CD4-positive, CD25-positive, alpha-beta regulatory T cell (primary cell): ENCODE measurements around the gene SPINT1. TPM values are rescaled to one million over a fixed set of nuclear protein-coding genes. Genes with fewer than 3 reads are reported as not detected.
"Not testable (repeated sequence)": the region's sequence is repeated elsewhere in the genome, so short reads cannot be mapped to it uniquely, and the experiment has no call there.

Source experiments
- ATAC-seq, 2 donors: fragments of 150-1000 bp; cut with Tn5 transposase; one replicate each; pipeline ENCODE4 v1.10.0; 2021; ENCODE audit warnings: low read depth in 2 of 2, moderate number of reproducible peaks in 2 of 2, moderate library complexity in 1 of 2
- DNase-seq, 3 donors: peaks; one replicate each; pipeline versions ENCODE4 v3.0.0 to v3.0.0-alpha.2; 2012 to 2022; ENCODE audit warnings: mixed read lengths in 1 of 3
- H3K27ac ChIP-seq: one replicate; pipeline ENCODE4 v1.7.0; 2013; ENCODE audit warnings: mild to moderate bottlenecking, low read length; ENCODE audit not compliant: insufficient read depth, poor library complexity, severe bottlenecking
- H3K27me3 ChIP-seq: one replicate; pipeline ENCODE4 v1.7.0; 2013; ENCODE audit warnings: low read length; ENCODE audit not compliant: control insufficient read depth, insufficient read depth
- H3K36me3 ChIP-seq: one replicate; pipeline ENCODE4 v1.7.0; 2013; ENCODE audit warnings: mild to moderate bottlenecking, low read length, moderate library complexity; ENCODE audit not compliant: control insufficient read depth, insufficient read depth
- H3K4me1 ChIP-seq: 2 replicates; pipeline ENCODE4 v1.7.0; 2013; ENCODE audit warnings: mild to moderate bottlenecking, low read length; ENCODE audit not compliant: insufficient read depth, control insufficient read depth, poor library complexity, severe bottlenecking
- H3K4me3 ChIP-seq: one replicate; pipeline ENCODE4 v1.7.0; 2013; ENCODE audit warnings: low read depth, mild to moderate bottlenecking, low read length, moderate library complexity
- H3K9me3 ChIP-seq, 2 experiments: 1 replicate in 1 of 2; 2 replicates in 1 of 2; pipeline ENCODE4 v1.7.0; 2013; ENCODE audit warnings: low read length in 2 of 2, mild to moderate bottlenecking in 1 of 2, moderate library complexity in 1 of 2; ENCODE audit not compliant: control insufficient read depth in 2 of 2
- H3K27ac Mint-ChIP-seq, 3 donors: one replicate each; pipeline ENCODE4 v1.8.0; 2020 to 2022; ENCODE audit warnings: mild to moderate bottlenecking in 3 of 3, mixed read lengths in 3 of 3, moderate library complexity in 2 of 3
- H3K27me3 Mint-ChIP-seq: one replicate; pipeline ENCODE4 v1.8.0; 2022; ENCODE audit warnings: mild to moderate bottlenecking, mixed read lengths
- H3K36me3 Mint-ChIP-seq: one replicate; pipeline ENCODE4 v1.8.0; 2020; ENCODE audit warnings: mixed read lengths
- H3K4me1 Mint-ChIP-seq, 4 donors: one replicate each; pipeline ENCODE4 v1.8.0; 2020 to 2022; ENCODE audit warnings: mixed read lengths in 4 of 4, mild to moderate bottlenecking in 1 of 4
- H3K4me3 Mint-ChIP-seq, 4 donors: one replicate each; pipeline ENCODE4 v1.8.0; 2020 to 2022; ENCODE audit warnings: mild to moderate bottlenecking in 4 of 4, mixed read lengths in 4 of 4, moderate library complexity in 3 of 4
- H3K9me3 Mint-ChIP-seq, 7 donors: one replicate each; pipeline ENCODE4 v1.8.0; 2020 to 2022; ENCODE audit warnings: mixed read lengths in 7 of 7, mild to moderate bottlenecking in 3 of 7, moderate library complexity in 2 of 7
- polyA plus RNA-seq, 4 donors: library from polyadenylated mRNA; unstranded; fragments of 300-500 nt; fragmentation: Illumina TruSeq; gene quantifications; one replicate each; pipeline ENCODE4 v1.2.3, GENCODE V29; 2021
- total RNA-seq: library from RNA; stranded (reverse); gene quantifications from one replicate; pipeline ENCODE4 v1.2.3, GENCODE V29; 2022

SPINT1 gene
- total and polyA plus RNA-seq, 5 donors from 2014 or later = 0.63 to 2.1 (median 1.9) TPM

DNA sequence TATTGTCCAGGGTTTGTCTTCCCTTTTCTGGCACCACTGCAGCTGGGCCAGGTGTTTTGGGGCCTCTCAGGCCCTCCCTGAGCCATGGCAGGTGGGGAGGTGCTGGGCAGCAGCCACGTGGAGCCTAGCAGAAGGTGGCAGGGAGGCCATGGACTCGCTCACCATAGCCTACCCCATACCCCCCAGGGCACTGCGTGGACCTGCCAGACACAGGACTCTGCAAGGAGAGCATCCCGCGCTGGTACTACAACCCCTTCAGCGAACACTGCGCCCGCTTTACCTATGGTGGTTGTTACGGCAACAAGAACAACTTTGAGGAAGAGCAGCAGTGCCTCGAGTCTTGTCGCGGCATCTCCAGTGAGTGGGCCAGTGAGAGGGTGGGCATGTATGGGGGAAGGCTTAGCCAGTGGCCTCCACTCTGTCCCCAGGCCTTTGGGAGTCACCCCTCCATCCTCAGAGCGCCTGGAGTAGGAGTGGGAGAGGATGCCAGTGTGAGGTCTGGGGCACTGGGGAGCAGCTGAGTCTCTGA, 11.9 kb downstream of the SPINT1 start:
- no peak for ATAC-seq
- DNase-seq = no peak
- Mint-ChIP-seq H3K36me3 (peaks cover 3% of the 10 kb centered on the region), H3K9me3 (peaks cover 0 to 2% (median 0%) of the 10 kb centered on the region in 7 donors), H3K4me3 (no peak overlapping the region), H3K4me1 (peaks cover 0 to 13% (median 6%) of the 10 kb centered on the region in 4 donors), H3K27ac (no peak overlapping the region), H3K27me3 (peaks cover 10% of the 10 kb centered on the region)
- H3K9me3 ChIP-seq = no peaks in the 10 kb centered on the region
- no peaks in the 10 kb centered on the region for H3K27me3 ChIP-seq
- no peaks in the 10 kb centered on the region for H3K4me1 ChIP-seq
- no peak overlapping the region for H3K27ac ChIP-seq
- H3K36me3 ChIP-seq = no peaks in the 10 kb centered on the region
- no peak overlapping the region for H3K4me3 ChIP-seq

DNA sequence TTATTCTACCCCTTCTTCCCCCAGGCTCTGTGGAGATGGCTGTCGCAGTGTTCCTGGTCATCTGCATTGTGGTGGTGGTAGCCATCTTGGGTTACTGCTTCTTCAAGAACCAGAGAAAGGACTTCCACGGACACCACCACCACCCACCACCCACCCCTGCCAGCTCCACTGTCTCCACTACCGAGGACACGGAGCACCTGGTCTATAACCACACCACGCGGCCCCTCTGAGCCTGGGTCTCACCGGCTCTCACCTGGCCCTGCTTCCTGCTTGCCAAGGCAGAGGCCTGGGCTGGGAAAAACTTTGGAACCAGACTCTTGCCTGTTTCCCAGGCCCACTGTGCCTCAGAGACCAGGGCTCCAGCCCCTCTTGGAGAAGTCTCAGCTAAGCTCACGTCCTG, 12.9 kb downstream of the SPINT1 start:
- peaks cover 0 to 13% (median 6%) of the 10 kb centered on the region in 4 donors for H3K4me1 Mint-ChIP-seq
- Histone ChIP-seq H3K9me3 (no peaks in the 10 kb centered on the region), H3K27me3 (no peaks in the 10 kb centered on the region), H3K4me3 (no peak overlapping the region), H3K36me3 (no peaks in the 10 kb centered on the region), H3K27ac (no peak overlapping the region), H3K4me1 (no peaks in the 10 kb centered on the region)
- H3K9me3 Mint-ChIP-seq = no peaks in the 10 kb centered on the region
- DNase-seq = no peak
- H3K27me3 Mint-ChIP-seq = peaks cover 10% of the 10 kb centered on the region
- ATAC-seq = no peak
- H3K27ac Mint-ChIP-seq = no peak overlapping the region
- H3K36me3 Mint-ChIP-seq = peaks cover 3% of the 10 kb centered on the region
- H3K4me3 Mint-ChIP-seq = no peak overlapping the region

DNA sequence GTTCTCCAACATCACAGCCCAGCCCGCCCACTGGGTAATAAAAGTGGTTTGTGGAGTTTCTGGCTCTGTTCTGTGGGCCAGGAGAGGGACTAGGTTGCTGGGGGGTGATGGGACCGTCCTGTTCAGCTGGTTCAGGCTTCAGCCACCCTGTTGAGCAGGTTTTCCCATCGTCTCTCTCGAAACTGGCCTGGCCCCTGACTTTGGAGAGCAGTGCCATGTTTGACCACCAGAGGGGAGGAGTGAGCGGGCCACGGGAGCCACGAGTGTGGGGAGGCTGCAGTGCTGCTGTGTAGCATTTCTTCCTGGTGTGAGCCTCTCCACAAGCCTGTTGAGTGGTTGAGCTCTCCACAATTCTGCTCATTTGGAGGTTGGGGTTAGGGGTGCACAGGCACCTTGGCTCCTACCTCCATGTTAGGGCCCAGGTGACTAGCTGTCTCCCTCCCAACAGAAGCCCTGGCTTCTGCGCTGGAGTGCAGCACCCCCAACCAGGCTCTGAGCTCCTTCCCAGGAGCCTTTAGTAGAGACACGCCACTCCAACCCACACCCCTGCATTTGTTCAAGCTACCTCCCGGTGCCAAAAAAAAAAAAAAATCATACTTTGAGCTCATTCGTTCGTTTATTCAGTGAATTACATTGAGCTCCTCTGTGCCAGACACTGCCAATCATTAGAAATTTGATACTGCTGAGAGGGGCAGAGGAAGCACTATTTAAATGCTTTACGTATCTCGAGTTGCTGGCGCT, 13.9 kb downstream of the SPINT1 start:
- Mint-ChIP-seq H3K4me1 (peaks cover 0 to 13% (median 6%) of the 10 kb centered on the region in 4 donors), H3K9me3 (no peaks in the 10 kb centered on the region), H3K4me3 (no peak overlapping the region), H3K27me3 (peaks cover 10% of the 10 kb centered on the region), H3K27ac (peak overlapping the region in 1 of 3 donors; percentile 17), H3K36me3 (peaks cover 3% of the 10 kb centered on the region)
- ATAC-seq = peak; percentile 88 to 89
- Histone ChIP-seq H3K9me3 (no peaks in the 10 kb centered on the region), H3K4me1 (no peaks in the 10 kb centered on the region), H3K27ac (no peak overlapping the region), H3K36me3 (no peaks in the 10 kb centered on the region), H3K4me3 (no peak overlapping the region), H3K27me3 (no peaks in the 10 kb centered on the region)
- peak; percentile 59 to 74 (median 74) for DNase-seq

- Mint-ChIP-seq H3K4me3 (no peak overlapping the region), H3K9me3 (no peaks in the 10 kb centered on the region), H3K4me1 (peaks cover 0 to 13% (median 6%) of the 10 kb centered on the region in 4 donors), H3K27ac (peak overlapping the region in 1 of 3 donors; percentile 55), H3K36me3 (peaks cover 3% of the 10 kb centered on the region), H3K27me3 (peaks cover 10% of the 10 kb centered on the region)
- no peak for DNase-seq
- Histone ChIP-seq H3K4me1 (no peaks in the 10 kb centered on the region), H3K9me3 (no peaks in the 10 kb centered on the region), H3K4me3 (no peak overlapping the region), H3K27me3 (no peaks in the 10 kb centered on the region), H3K36me3 (no peaks in the 10 kb centered on the region), H3K27ac (no peak overlapping the region)
- ATAC-seq = no peak
Observed at GRCh38 chr15:40858706-40859105, 14.9 kb downstream of the SPINT1 start.

- no peak overlapping the region for H3K4me3 ChIP-seq
- H3K27me3 ChIP-seq = no peaks in the 10 kb centered on the region
- no peaks in the 10 kb centered on the region for H3K4me1 ChIP-seq
- no peak overlapping the region for H3K4me3 Mint-ChIP-seq
- H3K27me3 Mint-ChIP-seq = peaks cover 10% of the 10 kb centered on the region
- no peaks in the 10 kb centered on the region for H3K36me3 ChIP-seq
- peaks cover 3% of the 10 kb centered on the region for H3K36me3 Mint-ChIP-seq
- no peaks in the 10 kb centered on the region for H3K9me3 ChIP-seq
- no peaks in the 10 kb centered on the region for H3K9me3 Mint-ChIP-seq
- DNase-seq = peak; percentile 62 to 88 (median 72)
- peaks cover 0 to 13% (median 6%) of the 10 kb centered on the region in 4 donors for H3K4me1 Mint-ChIP-seq
- no peak overlapping the region for H3K27ac ChIP-seq
- ATAC-seq = peak; percentile 62 to 63
- H3K27ac Mint-ChIP-seq = peak overlapping the region in 2 of 3 donors; percentile 3 to 55
Observed at GRCh38 chr15:40859206-40859851, 15.5 kb downstream of the SPINT1 start.

GRCh38 chr15:40861147-40861546, 17.3 kb downstream of the SPINT1 start:
- H3K36me3 ChIP-seq, H3K27me3 Mint-ChIP-seq, H3K27ac Mint-ChIP-seq, H3K9me3 ChIP-seq, H3K4me3 ChIP-seq, H3K4me1 ChIP-seq, H3K9me3 Mint-ChIP-seq, DNase-seq, H3K27me3 ChIP-seq, H3K4me3 Mint-ChIP-seq, ATAC-seq, H3K36me3 Mint-ChIP-seq, H3K27ac ChIP-seq: not testable (repeated sequence)
- H3K4me1 Mint-ChIP-seq = peaks cover 0 to 13% (median 6%) of the 10 kb centered on the region in 4 donors

DNA sequence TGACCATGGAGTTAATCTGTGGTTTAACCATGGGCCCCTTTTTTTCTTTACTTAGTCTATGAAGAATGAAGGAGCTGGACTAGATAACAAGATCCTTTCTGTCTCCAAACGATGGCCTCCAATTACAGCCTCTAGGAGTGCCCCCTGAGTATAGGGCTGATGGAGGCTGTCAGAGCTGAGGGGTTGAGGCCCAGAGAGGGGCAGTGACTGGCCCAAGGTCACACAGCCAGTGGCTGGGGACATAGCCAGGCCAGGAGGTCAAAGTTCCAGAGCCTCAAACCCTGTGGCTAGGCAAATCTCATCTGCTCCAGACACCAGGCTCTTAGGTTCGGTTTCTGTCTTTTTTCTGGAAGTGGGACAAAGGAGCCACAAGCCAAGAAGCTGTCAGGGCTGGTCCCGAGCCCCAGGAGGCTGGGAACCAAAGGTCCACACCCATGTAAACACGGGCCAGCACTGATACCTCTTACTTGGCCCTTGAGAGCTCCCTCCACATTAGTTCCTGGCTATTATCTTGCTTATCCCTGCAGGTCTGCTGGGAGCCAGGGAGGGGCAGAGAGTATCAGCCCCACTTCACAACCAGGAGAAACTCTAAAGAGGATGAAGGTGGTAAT, 19.9 kb downstream of the SPINT1 start:
- Histone ChIP-seq H3K27ac (no peak overlapping the region), H3K27me3 (no peaks in the 10 kb centered on the region), H3K4me3 (no peak overlapping the region), H3K36me3 (no peaks in the 10 kb centered on the region), H3K9me3 (no peaks in the 10 kb centered on the region), H3K4me1 (no peaks in the 10 kb centered on the region)
- Mint-ChIP-seq H3K4me1 (peaks cover 0 to 6% (median 2%) of the 10 kb centered on the region in 4 donors), H3K36me3 (no peaks in the 10 kb centered on the region), H3K9me3 (no peaks in the 10 kb centered on the region), H3K27ac (peak overlapping the region in 1 of 3 donors; percentile 43), H3K27me3 (peaks cover 6% of the 10 kb centered on the region), H3K4me3 (no peak overlapping the region)
- ATAC-seq = no peak
- no peak for DNase-seq
